GM12874 (cell line): ENCODE results near the gene MICB.

ENCODE experiments used
- CTCF ChIP-seq: IDR thresholded peaks from 2 replicates; pipeline ENCODE4 v1.5.1; 2011; ENCODE audit warnings: low read depth, mild to moderate bottlenecking, control low read depth, low read length, moderate library complexity; ENCODE audit not compliant: insufficient read depth

MICB gene

GRCh38 chr6:31477521-31477920 is 20.4 kb upstream of the MICB start:
- TF ChIP-seq CTCF, result no peak

GRCh38 chr6:31478186-31478950 is 19.6 kb upstream of the MICB start:
- no peak for TF ChIP-seq CTCF

GRCh38 chr6:31479151-31479932 is 18.6 kb upstream of the MICB start:
- no peak for TF ChIP-seq CTCF

GRCh38 chr6:31479933-31480535 is 17.9 kb upstream of the MICB start:
- no peak for TF ChIP-seq CTCF

- no peak for TF ChIP-seq CTCF
These were observed 17.4 kb upstream of the MICB start for GRCh38 chr6:31480574-31480973.

- no peak for TF ChIP-seq CTCF
These were observed 14.6 kb upstream of the MICB start for GRCh38 chr6:31483392-31483791.

GRCh38 chr6:31485055-31485454 is 12.9 kb upstream of the MICB start:
- TF ChIP-seq CTCF, result no peak
